GM13977 (cell line): ENCODE data around the gene SYCE3.

ENCODE experiments used
- DNase-seq: peaks from one replicate; pipeline ENCODE4 v3.0.0; 2012; ENCODE audit warnings: low spot score
- in situ Hi-C: fragments of 300-500 bp; cut with MboI; formaldehyde crosslinking; loops from one replicate; pipeline ENCODE4 v1.12.0; 2022; ENCODE audit warnings: low sequenced_read_pairs, low pct_unique_long_range_greater_than_20kb, mixed read lengths, inconsistent platforms; ENCODE audit not compliant: unreplicated experiment
- TF ChIP-seq, protein P1 (sequence below): IDR thresholded peaks from 2 replicates; pipeline ENCODE4 v1.5.1; 2012; ENCODE audit warnings: mild to moderate bottlenecking, control low read depth; ENCODE audit not compliant: insufficient read depth; ENCODE audit errors: extremely low read depth, missing control alignments

Gene SYCE3

DNA sequence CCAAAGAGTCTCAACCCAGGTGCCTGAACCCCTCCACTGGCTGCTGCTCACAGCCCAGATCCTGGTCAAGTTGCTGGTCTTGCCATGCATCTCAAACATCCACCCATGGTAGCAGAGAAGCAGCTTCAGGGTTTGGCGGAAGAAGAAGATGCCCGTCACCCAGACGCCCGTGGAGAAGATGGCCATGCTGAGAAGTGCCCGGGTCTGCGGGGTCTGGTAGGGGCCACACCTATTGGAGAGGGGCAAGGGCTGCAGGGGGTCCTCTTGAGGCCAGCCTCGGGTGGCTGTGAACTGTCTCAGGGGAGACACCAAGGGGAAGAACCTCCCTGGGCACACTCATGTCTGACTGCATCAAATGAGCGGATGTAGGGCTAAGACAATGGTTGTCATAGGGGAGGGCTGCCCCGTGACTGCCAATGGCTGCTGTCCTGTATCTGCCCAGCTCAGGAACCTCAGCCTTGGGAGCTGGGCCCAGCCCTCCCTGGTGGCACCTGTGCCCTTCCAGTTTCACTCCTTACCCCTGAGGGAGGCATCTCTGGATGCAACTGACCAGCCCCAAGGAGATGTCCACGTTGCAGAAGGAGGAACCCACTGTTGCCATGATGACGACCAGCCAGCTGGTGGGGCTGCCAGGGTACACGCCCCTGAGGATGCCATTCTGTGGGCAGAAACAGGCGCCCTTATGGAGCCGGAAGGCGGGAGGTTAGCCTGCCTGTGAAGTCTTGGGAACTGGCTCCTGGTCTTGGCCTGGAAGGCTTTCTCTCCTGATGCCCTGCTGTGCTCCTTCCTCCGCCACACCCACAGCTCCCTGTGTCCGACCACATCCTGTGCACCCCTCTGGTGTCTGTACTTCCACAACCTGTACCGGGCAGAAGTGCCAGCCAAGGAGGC is 14.3 kb upstream of the SYCE3 start:
- in situ Hi-C loops, result no loop called here
- TF ChIP-seq, protein P1, sequence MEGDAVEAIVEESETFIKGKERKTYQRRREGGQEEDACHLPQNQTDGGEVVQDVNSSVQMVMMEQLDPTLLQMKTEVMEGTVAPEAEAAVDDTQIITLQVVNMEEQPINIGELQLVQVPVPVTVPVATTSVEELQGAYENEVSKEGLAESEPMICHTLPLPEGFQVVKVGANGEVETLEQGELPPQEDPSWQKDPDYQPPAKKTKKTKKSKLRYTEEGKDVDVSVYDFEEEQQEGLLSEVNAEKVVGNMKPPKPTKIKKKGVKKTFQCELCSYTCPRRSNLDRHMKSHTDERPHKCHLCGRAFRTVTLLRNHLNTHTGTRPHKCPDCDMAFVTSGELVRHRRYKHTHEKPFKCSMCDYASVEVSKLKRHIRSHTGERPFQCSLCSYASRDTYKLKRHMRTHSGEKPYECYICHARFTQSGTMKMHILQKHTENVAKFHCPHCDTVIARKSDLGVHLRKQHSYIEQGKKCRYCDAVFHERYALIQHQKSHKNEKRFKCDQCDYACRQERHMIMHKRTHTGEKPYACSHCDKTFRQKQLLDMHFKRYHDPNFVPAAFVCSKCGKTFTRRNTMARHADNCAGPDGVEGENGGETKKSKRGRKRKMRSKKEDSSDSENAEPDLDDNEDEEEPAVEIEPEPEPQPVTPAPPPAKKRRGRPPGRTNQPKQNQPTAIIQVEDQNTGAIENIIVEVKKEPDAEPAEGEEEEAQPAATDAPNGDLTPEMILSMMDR, result no peak
- no peak for DNase-seq

DNA sequence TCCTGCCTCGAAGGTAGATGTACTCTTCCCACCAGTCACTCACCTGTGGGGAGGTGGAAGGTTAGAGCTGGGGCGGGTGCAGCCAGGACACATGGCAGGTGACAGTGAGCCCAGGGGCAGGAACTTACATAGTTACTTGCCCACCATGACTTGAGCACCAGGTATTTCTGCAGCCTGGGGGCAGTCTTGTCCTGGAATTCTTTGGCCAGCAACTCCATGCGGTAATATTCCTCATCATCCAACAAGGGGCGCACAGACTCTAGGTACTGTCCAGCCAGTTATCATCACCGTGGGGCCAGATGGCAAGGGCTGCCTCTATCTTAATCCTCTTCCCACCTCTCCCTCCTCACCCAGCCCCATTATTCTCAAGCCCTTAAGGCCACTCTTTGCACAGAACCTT is 13.4 kb upstream of the SYCE3 start:
- in situ Hi-C loops, result no loop called here
- TF ChIP-seq, protein P1, result no peak
- DNase-seq, result no peak

DNA sequence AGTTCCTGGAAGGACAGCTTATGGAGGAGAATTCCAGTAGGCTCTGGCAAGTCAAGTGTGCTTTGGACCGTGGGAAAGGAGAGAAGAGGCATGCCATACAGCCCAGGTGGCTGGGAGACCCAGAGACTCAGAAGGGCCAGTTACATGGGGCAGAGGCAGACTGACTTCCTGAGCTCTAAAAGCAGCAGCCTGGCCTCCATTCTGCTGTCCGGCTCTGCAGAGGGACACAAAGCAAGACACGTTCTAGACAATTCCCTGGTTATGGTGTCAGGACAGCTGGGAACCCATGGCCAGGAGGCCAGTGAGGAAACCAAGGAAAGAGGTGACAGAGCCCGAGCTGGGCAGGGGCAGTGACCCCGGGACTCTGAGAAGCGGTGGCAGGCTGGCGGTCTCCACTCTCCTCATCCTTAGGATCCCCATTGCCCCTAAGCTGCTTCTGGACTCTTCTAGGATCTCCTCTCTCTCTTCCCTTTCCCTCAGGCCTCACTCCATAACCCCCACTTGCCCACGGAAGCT is 12.8 kb upstream of the SYCE3 start:
- DNase-seq, result no peak
- TF ChIP-seq, protein P1, result no peak
- in situ Hi-C loops, result no loop called here

DNA sequence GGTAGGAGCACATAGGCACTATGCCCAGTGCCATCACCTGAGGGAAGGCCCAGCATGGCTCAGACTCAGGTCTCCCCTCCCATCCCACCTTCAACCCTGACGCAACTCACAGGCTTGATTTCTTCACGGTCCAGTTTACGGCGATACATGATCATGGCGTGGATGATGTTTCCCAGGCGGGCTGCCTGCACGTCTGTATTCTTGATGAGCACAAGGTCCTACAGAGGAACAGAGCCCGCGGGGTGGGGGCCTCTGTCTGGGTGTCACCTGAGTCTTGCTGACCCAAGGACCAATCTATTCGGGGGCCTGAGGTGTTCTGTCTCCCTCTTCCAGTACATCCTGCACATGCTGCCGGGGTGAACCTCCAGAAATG is 11.7 kb upstream of the SYCE3 start:
- DNase-seq, result no peak
- in situ Hi-C loops, result no loop called here
- TF ChIP-seq, protein P1, result no peak

DNA sequence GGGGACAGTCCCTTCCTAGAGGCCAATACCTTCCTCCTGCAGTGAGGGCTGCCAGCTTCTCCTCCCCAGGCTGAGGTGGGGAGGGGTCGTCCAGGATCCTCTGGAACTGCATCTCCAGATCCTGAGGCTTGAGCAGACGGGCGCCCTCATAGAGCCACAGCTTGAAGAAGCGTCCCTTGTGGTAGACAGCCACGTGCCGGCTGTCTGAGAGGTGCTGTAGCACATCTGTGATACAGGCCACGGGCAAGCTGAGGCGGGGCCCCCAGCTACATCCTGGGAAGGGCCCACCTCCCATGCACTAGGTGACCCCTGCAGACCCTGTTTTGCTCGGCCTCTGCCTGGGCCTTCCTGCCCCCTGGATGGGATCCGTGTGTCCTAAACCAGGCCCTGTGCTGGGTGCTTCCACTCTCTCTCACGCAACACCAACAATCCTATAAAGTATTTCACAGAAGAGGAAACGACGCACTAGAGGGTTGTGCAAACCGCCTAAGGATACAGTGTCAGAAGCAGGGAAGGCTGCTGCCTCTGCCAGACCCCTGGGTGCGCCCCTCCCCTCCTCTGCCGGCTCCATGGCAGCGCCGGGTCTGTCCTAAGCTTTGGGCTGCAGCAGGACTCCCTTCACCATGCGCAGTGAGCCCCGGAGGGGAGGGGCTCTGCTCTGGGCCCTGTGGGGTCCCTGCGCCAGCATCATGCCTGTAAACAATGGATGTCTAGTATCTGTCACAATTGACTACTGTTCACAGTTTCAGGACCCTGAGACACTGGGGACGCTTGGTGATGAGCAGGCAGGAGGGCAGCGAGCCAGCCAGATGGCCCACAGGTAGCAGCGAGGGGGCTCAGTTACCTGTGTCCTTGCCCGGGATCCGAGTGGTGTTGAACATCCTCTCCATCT is 11.0 kb upstream of the SYCE3 start:
- TF ChIP-seq, protein P1, result no peak
- DNase-seq, result no peak
- in situ Hi-C loops, result no loop called here

DNA sequence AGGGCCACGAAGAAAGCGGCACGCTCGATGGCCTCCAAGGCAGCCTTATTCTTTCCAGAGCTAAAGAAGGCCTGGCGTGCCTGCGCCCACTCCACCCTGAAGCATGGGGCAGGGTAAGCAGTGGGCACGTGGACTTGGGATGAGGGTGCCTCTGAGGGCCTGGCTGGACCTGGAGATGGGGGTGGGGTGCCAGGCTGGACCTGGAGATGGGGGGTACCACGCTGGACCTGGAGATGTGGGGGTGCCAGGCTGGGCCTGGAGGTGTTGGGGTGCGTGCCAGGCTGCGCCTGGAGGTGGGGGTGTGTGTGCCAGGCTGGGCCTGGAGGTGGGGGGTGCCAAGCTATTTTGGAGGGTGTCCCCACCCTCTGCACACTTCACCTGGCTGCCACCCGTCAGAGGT is 10.2 kb upstream of the SYCE3 start:
- TF ChIP-seq, protein P1, result no peak
- DNase-seq, result no peak
- in situ Hi-C loops, result no loop called here
